Panc1 (cell line): ENCODE data around the gene ANKRD13A. TPM values are rescaled to one million over a fixed set of nuclear protein-coding genes. Genes with fewer than 3 reads are reported as not detected.

Experiments
- ATAC-seq: fragments of 200-7000 bp; cut with Tn5 transposase; 2 replicates; pipeline ENCODE4 v1.9.1; 2020; ENCODE audit warnings: mild to moderate bottlenecking, moderate library complexity
- BruUV-seq: library from RNA; stranded (reverse); fragments of 400-500 nt; replicated peaks from 2 replicates; lab custom pipeline; 2021; lab: Mats Ljungman, UMichigan
- CTCF ChIA-PET: fragments of 300-600 bp; sonication (Branson Sonifier 250); formaldehyde crosslinking; loops from one replicate; lab custom pipeline; 2022; ENCODE audit warnings: antibody characterized with exemption; lab: Charles Lee
- POLR2A ChIA-PET: fragments of 300-600 bp; sonication (Branson Sonifier 250); formaldehyde crosslinking; loops from one replicate; lab custom pipeline; 2022; ENCODE audit warnings: antibody characterized with exemption; lab: Charles Lee
- DNase-seq: peaks from one replicate; pipeline ENCODE4 v3.0.0-alpha.2; 2010; ENCODE audit warnings: low read depth, low spot score
- H3K27ac ChIP-seq: 2 replicates; pipeline ENCODE4 v1.5.1; 2011; ENCODE audit warnings: mild to moderate bottlenecking, low read length, inconsistent platforms
- H3K27me3 ChIP-seq: fragments of 200-500 bp; sonication (Bioruptor generic); 2 replicates; pipeline ENCODE4 v1.6.0; 2014; ENCODE audit warnings: low read length, inconsistent platforms; ENCODE audit not compliant: control insufficient read depth, insufficient read depth
- H3K36me3 ChIP-seq: fragments of 200-500 bp; sonication (Bioruptor generic); 2 replicates; pipeline ENCODE4 v1.5.1; 2014; ENCODE audit warnings: inconsistent platforms, mild to moderate bottlenecking, low read length, moderate library complexity; ENCODE audit not compliant: control insufficient read depth, insufficient read depth
- H3K4me1 ChIP-seq: 2 replicates; pipeline ENCODE4 v1.5.1; 2011; ENCODE audit warnings: inconsistent platforms, mild to moderate bottlenecking, low read length, moderate library complexity; ENCODE audit not compliant: control insufficient read depth, insufficient read depth
- H3K4me3 ChIP-seq, 2 experiments: 2 replicates each; pipeline ENCODE4 v1.5.1; 2011 to 2012; ENCODE audit warnings: low read depth in 2 of 2, low read length in 2 of 2, mild to moderate bottlenecking in 2 of 2, inconsistent platforms in 1 of 2, moderate library complexity in 1 of 2
- H3K9me3 ChIP-seq: fragments of 200-500 bp; sonication (Bioruptor generic); 2 replicates; pipeline ENCODE4 v1.5.1; 2014; ENCODE audit warnings: low read depth, mild to moderate bottlenecking, inconsistent platforms, low read length, moderate library complexity; ENCODE audit not compliant: control insufficient read depth, insufficient read depth
- CTCF ChIP-seq: fragments of 450-650 bp; IDR thresholded peaks from 2 replicates; pipeline ENCODE4 v1.5.1; 2017; ENCODE audit warnings: mild to moderate bottlenecking
- POLR2AphosphoS5 ChIP-seq: IDR thresholded peaks from 2 replicates; pipeline ENCODE4 v1.6.1; 2012; ENCODE audit warnings: mild to moderate bottlenecking, low read depth, low read length, moderate library complexity
- REST ChIP-seq, 2 experiments: IDR thresholded peaks; 2 replicates each; pipeline ENCODE4 v1.6.1; 2011 to 2012; ENCODE audit warnings: low read depth in 2 of 2, control low read depth in 1 of 2, low read length in 1 of 2, mild to moderate bottlenecking in 1 of 2, moderate library complexity in 1 of 2; ENCODE audit not compliant: insufficient read depth in 1 of 2
- SIN3A ChIP-seq: IDR thresholded peaks from 2 replicates; pipeline ENCODE4 v1.6.1; 2012; ENCODE audit warnings: low read depth, mild to moderate bottlenecking, low read length, moderate library complexity, borderline replicate concordance; ENCODE audit not compliant: insufficient read depth
- TCF7L2 ChIP-seq: IDR thresholded peaks from 2 replicates; pipeline ENCODE4 v1.6.1; 2011; ENCODE audit warnings: mild to moderate bottlenecking, low read depth, low read length, inconsistent platforms
- in situ Hi-C: cut with HindIII; loops from 2 replicates; pipeline ENCODE4 v1.10.0; 2016; ENCODE audit warnings: low sequenced_read_pairs, low pct_unique_long_range_greater_than_20kb
- intact Hi-C: fragments of 100-400 bp; cut with micrococcal nuclease; formaldehyde crosslinking; loops from one replicate; pipeline ENCODE4 v1.10.0; 2022; ENCODE audit not compliant: unreplicated experiment
- total RNA-seq: library from RNA; stranded (reverse); gene quantifications from one replicate; pipeline ENCODE4 v1.2.1, GENCODE V29; 2021; ENCODE audit not compliant: unreplicated experiment

The ANKRD13A gene
- total RNA-seq, 1 experiment from 2014 or later: 34.4 TPM

- Histone ChIP-seq H3K36me3 (no peaks in the 10 kb centered on the region), H3K4me1 (no peaks in the 10 kb centered on the region), H3K4me3 (no peak overlapping the region), H3K9me3 (no peaks in the 10 kb centered on the region), H3K27me3 (no peaks in the 10 kb centered on the region), H3K27ac (no peak overlapping the region)
- ChIA-PET POLR2A (no interaction called here), CTCF (interaction anchor here (0.6 kb wide), 1 partner anchor 37 kb away, joined by 3 read pairs; no protein-coding TSS in a partner anchor)
- no TSS peak for BruUV-seq
- TF ChIP-seq REST (IDR thresholded peaks at IDR 0.05; ENCODE audit: insufficient read depth in 1 of 2, low read depth in 2 of 2, low read length in 1 of 2) (no peak), TCF7L2 (no peak), CTCF (no peak), POLR2AphosphoS5 (no peak), SIN3A (no peak)
- ATAC-seq (no peak), DNase-seq (no peak)
- intact Hi-C loops (no loop called here), in situ Hi-C loops (no loop called here)
These were observed 81.2 kb downstream of the ANKRD13A start for GRCh38 chr12:110080410-110080809.

GRCh38 chr12:110084314-110085015 is 85.2 kb downstream of the ANKRD13A start:
- in situ Hi-C loops: no loop called here
- POLR2A ChIA-PET: no interaction called here

More at GRCh38 chr12:110084314-110085015, 85.2 kb downstream of the ANKRD13A start:
- TF ChIP-seq CTCF (no peak), TCF7L2 (no peak), SIN3A (no peak), POLR2AphosphoS5 (no peak), REST (IDR thresholded peaks at IDR 0.05; ENCODE audit: insufficient read depth in 1 of 2, low read depth in 2 of 2, low read length in 1 of 2) (no peak)
- no peaks in the 10 kb centered on the region for H3K27me3 ChIP-seq
- H3K36me3 ChIP-seq: no peaks in the 10 kb centered on the region
- no peak for DNase-seq
- no peaks in the 10 kb centered on the region for H3K9me3 ChIP-seq
- ATAC-seq: no peak
- intact Hi-C loops: no loop called here
- no TSS peak for BruUV-seq
- no peaks in the 10 kb centered on the region for H3K4me1 ChIP-seq
- H3K4me3 ChIP-seq: no peak overlapping the region
- CTCF ChIA-PET: no interaction called here
- no peak overlapping the region for H3K27ac ChIP-seq
